ENCODE measurements around the gene CAVIN2.
A peak's percentile ranks its signal among the peaks of the same experiment; 100 is the strongest.

The CAVIN2 gene

GRCh38 chr2:191864628-191865374 lies 17.9 kb upstream of the CAVIN2 start:
- no peak for DNase-seq

- DNase-seq: no peak
These were observed 17.1 kb upstream of the CAVIN2 start for GRCh38 chr2:191863988-191864387.

- no peak for DNase-seq
These were observed 15.4 kb upstream of the CAVIN2 start for GRCh38 chr2:191862156-191862775.

- DNase-seq: no peak
These were observed 14.0 kb upstream of the CAVIN2 start for GRCh38 chr2:191860760-191861466.

- DNase-seq: no peak
These were observed 12.8 kb upstream of the CAVIN2 start for GRCh38 chr2:191859681-191860080.

- no peak for DNase-seq
These were observed 11.0 kb upstream of the CAVIN2 start for GRCh38 chr2:191857886-191858285.

- no peak for DNase-seq
These were observed 10.4 kb upstream of the CAVIN2 start for GRCh38 chr2:191857259-191857805.

GRCh38 chr2:191856111-191856876 lies 9.4 kb upstream of the CAVIN2 start:
- DNase-seq: no peak

- DNase-seq: no peak
These were observed 8.5 kb upstream of the CAVIN2 start for GRCh38 chr2:191855382-191855781.

- no peak for DNase-seq
These were observed 7.8 kb upstream of the CAVIN2 start for GRCh38 chr2:191854382-191855372.

GRCh38 chr2:191853843-191854242 lies 7.0 kb upstream of the CAVIN2 start:
- DNase-seq: no peak

GRCh38 chr2:191851158-191851557 lies 4.3 kb upstream of the CAVIN2 start:
- no peak for DNase-seq

- DNase-seq: no peak
These were observed 2.2 kb upstream of the CAVIN2 start for GRCh38 chr2:191848771-191849767.

- no peak for DNase-seq
These were observed 876 bp upstream of the CAVIN2 start for GRCh38 chr2:191847764-191848163.

- DNase-seq: no peak
These were observed 893 bp downstream of the CAVIN2 start for GRCh38 chr2:191845876-191846514.

- DNase-seq: peak in 2 of 14 donors; percentile 5 to 10
These were observed 1.6 kb downstream of the CAVIN2 start for GRCh38 chr2:191845248-191845715.

GRCh38 chr2:191844706-191845105 lies 2.2 kb downstream of the CAVIN2 start:
- no peak for DNase-seq

GRCh38 chr2:191840921-191841320 lies 6.0 kb downstream of the CAVIN2 start:
- no peak for DNase-seq
